Prostate gland (tissue), 2 donors: ENCODE data around the gene TUSC2.

ENCODE experiments used
- CTCF ChIP-seq, 4 experiments: fragments of 200-600 bp in 2 of 4; fragments of 450-650 bp in 2 of 4; sonication (generic) in 2 of 4; IDR thresholded peaks; 1 replicate in 3 of 4; 2 replicates in 1 of 4; pipeline ENCODE4 v1.5.1; 2016 to 2019; ENCODE audit warnings: antibody characterized with exemption in 4 of 4, mild to moderate bottlenecking in 2 of 4, moderate library complexity in 2 of 4
- POLR2A ChIP-seq: fragments of 450-650 bp; IDR thresholded peaks from one replicate; pipeline ENCODE4 v1.6.1; 2016; ENCODE audit warnings: antibody characterized with exemption, mild to moderate bottlenecking

- TF ChIP-seq POLR2A (no peak), CTCF (IDR thresholded peaks at IDR 0.05) (no peak)
Measured at GRCh38 chr3:50323614-50324199, 4.3 kb downstream of the TUSC2 start.
